GM23338 (cell line): ENCODE results near the gene IBTK. TPM values are rescaled to one million over a fixed set of nuclear protein-coding genes. Genes with fewer than 3 reads are reported as not detected.

Experiments used
- ATAC-seq: fragments of 200-7000 bp; cut with Tn5 transposase; 3 replicates; pipeline ENCODE4 v1.9.1; 2020
- DNase-seq: peaks from one replicate; pipeline ENCODE4 v3.0.0-alpha.2; 2015; ENCODE audit warnings: low spot score
- H2AFZ ChIP-seq: fragments of 200-600 bp; sonication (generic); 2 replicates; pipeline ENCODE4 v1.8.0; 2016; ENCODE audit warnings: antibody characterized with exemption, mild to moderate bottlenecking, moderate library complexity
- H3F3A ChIP-seq: fragments of 200-600 bp; sonication (generic); replicated peaks from 2 replicates; pipeline ENCODE4 v1.8.0; 2017; ENCODE audit warnings: antibody characterized with exemption, mixed run types, low read depth
- H3K27ac ChIP-seq: fragments of 200-600 bp; sonication (generic); 2 replicates; pipeline ENCODE4 v1.6.1; 2016; ENCODE audit warnings: low read depth
- H3K27me3 ChIP-seq: fragments of 200-600 bp; sonication (generic); 2 replicates; pipeline ENCODE4 v1.8.0; 2016; ENCODE audit warnings: mild to moderate bottlenecking, mixed run types, moderate library complexity; ENCODE audit not compliant: insufficient read depth
- H3K36me3 ChIP-seq: fragments of 200-600 bp; sonication (generic); 2 replicates; pipeline ENCODE4 v1.8.0; 2016; ENCODE audit warnings: mild to moderate bottlenecking; ENCODE audit not compliant: insufficient read depth
- H3K4me1 ChIP-seq: fragments of 200-600 bp; sonication (generic); 2 replicates; pipeline ENCODE4 v1.8.0; 2016; ENCODE audit warnings: mild to moderate bottlenecking, moderate library complexity; ENCODE audit not compliant: insufficient read depth
- H3K4me2 ChIP-seq: fragments of 200-600 bp; sonication (generic); 2 replicates; pipeline ENCODE4 v1.7.1; 2017; ENCODE audit warnings: mixed run types
- H3K4me3 ChIP-seq: fragments of 200-600 bp; sonication (generic); 2 replicates; pipeline ENCODE4 v1.6.1; 2016; ENCODE audit warnings: mixed run types
- H3K79me2 ChIP-seq: fragments of 200-600 bp; sonication (generic); replicated peaks from 2 replicates; pipeline ENCODE4 v1.8.0; 2017; ENCODE audit warnings: mild to moderate bottlenecking; ENCODE audit not compliant: insufficient read depth
- H3K9me2 ChIP-seq: fragments of 200-600 bp; sonication (generic); 2 replicates; pipeline ENCODE4 v1.8.0; 2017; ENCODE audit not compliant: insufficient read depth
- H4K20me1 ChIP-seq: fragments of 200-600 bp; sonication (generic); replicated peaks from 2 replicates; pipeline ENCODE4 v1.8.0; 2017; ENCODE audit warnings: mild to moderate bottlenecking; ENCODE audit not compliant: insufficient read depth
- H3K27ac Mint-ChIP-seq: 2 replicates; pipeline ENCODE4 v1.8.0; 2020; ENCODE audit warnings: inconsistent platforms, mild to moderate bottlenecking, moderate library complexity, mixed read lengths
- H3K27me3 Mint-ChIP-seq: 3 replicates; pipeline ENCODE4 v1.8.0; 2022; ENCODE audit warnings: low read depth, mild to moderate bottlenecking, moderate library complexity, mixed read lengths, inconsistent platforms; ENCODE audit not compliant: insufficient read depth, poor library complexity
- H3K36me3 Mint-ChIP-seq: 3 replicates; pipeline ENCODE4 v1.8.0; 2021; ENCODE audit warnings: low read depth, mild to moderate bottlenecking, inconsistent platforms, moderate library complexity, mixed read lengths
- H3K4me1 Mint-ChIP-seq: 3 replicates; pipeline ENCODE4 v1.8.0; 2020; ENCODE audit warnings: mild to moderate bottlenecking, inconsistent platforms, mixed read lengths
- H3K4me3 Mint-ChIP-seq: 3 replicates; pipeline ENCODE4 v1.8.0; 2021; ENCODE audit warnings: moderate library complexity, mild to moderate bottlenecking, inconsistent platforms, mixed read lengths
- H3K9me3 Mint-ChIP-seq: 3 replicates; pipeline ENCODE4 v1.8.0; 2020; ENCODE audit warnings: moderate library complexity, mild to moderate bottlenecking, inconsistent platforms, mixed read lengths
- CREB1 ChIP-seq: fragments of 250-450 bp; sonication (Bioruptor Pico); IDR thresholded peaks from 2 replicates; pipeline ENCODE4 v1.5.0; 2020; ENCODE audit warnings: low read depth, mild to moderate bottlenecking, moderate library complexity
- EZH2 ChIP-seq: fragments of 200-600 bp; sonication (generic); IDR thresholded peaks from one replicate; pipeline ENCODE4 v1.8.0; 2017; ENCODE audit warnings: antibody characterized with exemption, mild to moderate bottlenecking, low read depth; ENCODE audit not compliant: unreplicated experiment
- EZH2phosphoT487 ChIP-seq: fragments of 200-600 bp; sonication (generic); IDR thresholded peaks from one replicate; pipeline ENCODE4 v1.8.1; 2018; ENCODE audit warnings: antibody characterized with exemption; ENCODE audit not compliant: unreplicated experiment
- JUNB ChIP-seq: IDR thresholded peaks from one replicate; pipeline ENCODE4 v1.6.1; 2016; ENCODE audit warnings: antibody characterized with exemption; ENCODE audit not compliant: unreplicated experiment
- NANOG ChIP-seq: IDR thresholded peaks from 2 replicates; pipeline ENCODE4 v1.6.1; 2016; ENCODE audit warnings: antibody characterized with exemption, borderline replicate concordance
- POLR2AphosphoS5 ChIP-seq: IDR thresholded peaks from 2 replicates; pipeline ENCODE4 v1.6.1; 2016; ENCODE audit warnings: antibody characterized with exemption, low read depth
- STAT1 ChIP-seq: IDR thresholded peaks from one replicate; pipeline ENCODE4 v1.6.1; 2016; ENCODE audit warnings: antibody characterized with exemption; ENCODE audit not compliant: unreplicated experiment
- ZNF114 ChIP-seq: fragments of 250-450 bp; sonication (Bioruptor Pico); IDR thresholded peaks from 2 replicates; pipeline ENCODE4 v1.5.0; 2020; ENCODE audit warnings: mild to moderate bottlenecking, moderate library complexity
- ZNF331 ChIP-seq: fragments of 250-450 bp; sonication (Bioruptor Pico); IDR thresholded peaks from 2 replicates; pipeline ENCODE4 v1.5.0; 2020; ENCODE audit warnings: low read depth, mild to moderate bottlenecking, moderate library complexity
- polyA plus RNA-seq: library from polyadenylated mRNA; unstranded; fragments of >200 nt; fragmentation: Nextera tagmentation; extraction: Ambion mirVana; gene quantifications from 2 replicates; pipeline ENCODE4 v1.2.1, GENCODE V29; 2016
- total RNA-seq: library from RNA; depleted of rRNA; stranded (reverse); fragments of >200 nt; shearing (Covaris generic); gene quantifications from 2 replicates; pipeline ENCODE4 v1.2.3, GENCODE V29; 2014
- TF ChIP-seq, protein P1 (sequence below): IDR thresholded peaks from 2 replicates; pipeline ENCODE4 v1.6.1; 2016; ENCODE audit warnings: antibody characterized with exemption
- TF ChIP-seq, protein P2 (sequence below), 2 experiments: fragments of 200-600 bp in 1 of 2; sonication (generic) in 1 of 2; conservative IDR thresholded peaks; 2 replicates each; pipeline versions ENCODE4 v1.5.1 to v1.6.1; 2016 to 2017; ENCODE audit warnings: antibody characterized with exemption in 2 of 2, low read depth in 2 of 2, mild to moderate bottlenecking in 2 of 2, moderate library complexity in 1 of 2
- TF ChIP-seq, protein P3 (sequence below): IDR thresholded peaks from one replicate; pipeline ENCODE4 v1.6.1; 2018; ENCODE audit warnings: antibody characterized with exemption; ENCODE audit not compliant: unreplicated experiment

Gene IBTK
- total and polyA plus RNA-seq, 2 experiments from 2014 or later, result 16.0 to 28.7 TPM

DNA sequence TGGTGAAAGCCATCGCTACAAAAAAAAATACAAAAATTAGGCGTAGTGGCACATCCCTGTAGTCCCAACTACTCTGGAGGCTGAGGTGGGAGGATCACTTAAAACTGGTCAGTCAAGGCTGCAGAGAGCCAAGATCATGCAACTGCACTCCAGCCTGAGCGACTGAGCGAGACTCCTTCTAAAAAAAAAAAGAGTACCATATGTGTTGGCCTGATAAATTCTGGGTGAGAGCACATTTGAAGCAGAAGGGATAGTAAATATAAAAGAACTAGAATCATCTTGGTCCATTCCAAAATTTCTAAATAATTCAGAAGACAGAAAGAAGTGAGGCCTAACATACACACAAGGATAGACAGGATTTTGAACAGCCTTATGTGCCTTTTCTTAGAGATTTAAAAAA is 2.2 kb downstream of the IBTK start:
- Mint-ChIP-seq H3K4me3 (peak overlapping the region; percentile 97), H3K36me3 (peaks cover 24% of the 10 kb centered on the region), H3K27ac (no peak overlapping the region), H3K4me1 (peaks cover 34% of the 10 kb centered on the region), H3K9me3 (no peaks in the 10 kb centered on the region), H3K27me3 (peaks cover 4% of the 10 kb centered on the region)
- H3K4me3 ChIP-seq, result no peak overlapping the region
- peaks cover 28% of the 10 kb centered on the region for H3K4me1 ChIP-seq
- TF ChIP-seq EZH2 (no peak), NANOG (no peak), EZH2phosphoT487 (no peak), POLR2AphosphoS5 (no peak), STAT1 (no peak), ZNF114 (CRISPR knock-in tag) (no peak), JUNB (no peak), CREB1 (CRISPR knock-in tag) (no peak)
- TF ChIP-seq, protein P1, sequence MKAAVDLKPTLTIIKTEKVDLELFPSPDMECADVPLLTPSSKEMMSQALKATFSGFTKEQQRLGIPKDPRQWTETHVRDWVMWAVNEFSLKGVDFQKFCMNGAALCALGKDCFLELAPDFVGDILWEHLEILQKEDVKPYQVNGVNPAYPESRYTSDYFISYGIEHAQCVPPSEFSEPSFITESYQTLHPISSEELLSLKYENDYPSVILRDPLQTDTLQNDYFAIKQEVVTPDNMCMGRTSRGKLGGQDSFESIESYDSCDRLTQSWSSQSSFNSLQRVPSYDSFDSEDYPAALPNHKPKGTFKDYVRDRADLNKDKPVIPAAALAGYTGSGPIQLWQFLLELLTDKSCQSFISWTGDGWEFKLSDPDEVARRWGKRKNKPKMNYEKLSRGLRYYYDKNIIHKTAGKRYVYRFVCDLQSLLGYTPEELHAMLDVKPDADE, result no peak
- TF ChIP-seq, protein P2, sequence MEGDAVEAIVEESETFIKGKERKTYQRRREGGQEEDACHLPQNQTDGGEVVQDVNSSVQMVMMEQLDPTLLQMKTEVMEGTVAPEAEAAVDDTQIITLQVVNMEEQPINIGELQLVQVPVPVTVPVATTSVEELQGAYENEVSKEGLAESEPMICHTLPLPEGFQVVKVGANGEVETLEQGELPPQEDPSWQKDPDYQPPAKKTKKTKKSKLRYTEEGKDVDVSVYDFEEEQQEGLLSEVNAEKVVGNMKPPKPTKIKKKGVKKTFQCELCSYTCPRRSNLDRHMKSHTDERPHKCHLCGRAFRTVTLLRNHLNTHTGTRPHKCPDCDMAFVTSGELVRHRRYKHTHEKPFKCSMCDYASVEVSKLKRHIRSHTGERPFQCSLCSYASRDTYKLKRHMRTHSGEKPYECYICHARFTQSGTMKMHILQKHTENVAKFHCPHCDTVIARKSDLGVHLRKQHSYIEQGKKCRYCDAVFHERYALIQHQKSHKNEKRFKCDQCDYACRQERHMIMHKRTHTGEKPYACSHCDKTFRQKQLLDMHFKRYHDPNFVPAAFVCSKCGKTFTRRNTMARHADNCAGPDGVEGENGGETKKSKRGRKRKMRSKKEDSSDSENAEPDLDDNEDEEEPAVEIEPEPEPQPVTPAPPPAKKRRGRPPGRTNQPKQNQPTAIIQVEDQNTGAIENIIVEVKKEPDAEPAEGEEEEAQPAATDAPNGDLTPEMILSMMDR (conservative IDR thresholded peaks at IDR 0.05; ENCODE audit: low read depth in 2 of 2), result no peak
- H3K9me2 ChIP-seq, result no peaks in the 10 kb centered on the region
- no peak overlapping the region for H2AFZ ChIP-seq
- H4K20me1 ChIP-seq, result peaks cover 4% of the 10 kb centered on the region
- no peak overlapping the region for H3K4me2 ChIP-seq
- no peaks in the 10 kb centered on the region for H3K27me3 ChIP-seq
- H3F3A ChIP-seq, result no peaks in the 10 kb centered on the region; the same call in 1 of the 2 replicates
- ATAC-seq (no peak), DNase-seq (no peak)
- H3K36me3 ChIP-seq, result no peaks in the 10 kb centered on the region
- H3K27ac ChIP-seq, result no peak overlapping the region
- H3K79me2 ChIP-seq, result peaks cover 67% of the 10 kb centered on the region

DNA sequence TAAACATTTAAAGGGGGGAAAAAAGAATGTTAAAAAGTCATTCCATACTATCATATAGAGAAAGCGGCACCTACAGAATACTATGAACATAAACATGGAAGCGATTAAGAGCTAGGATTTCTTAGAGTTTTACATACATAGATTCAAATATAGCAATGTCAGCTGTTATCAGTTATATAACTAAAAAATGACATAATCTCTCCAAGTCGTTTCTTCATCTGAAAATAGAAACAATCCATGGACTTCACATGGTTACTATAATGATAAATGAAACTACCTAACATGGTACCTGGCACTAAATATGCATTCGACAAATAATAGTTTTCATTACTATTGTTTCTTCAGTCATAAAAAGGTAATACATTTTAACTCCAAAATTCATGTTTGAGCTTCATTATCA is 3.7 kb downstream of the IBTK start:
- TF ChIP-seq EZH2, result no peak
- TF ChIP-seq, protein P2 (conservative IDR thresholded peaks at IDR 0.05; ENCODE audit: low read depth in 2 of 2), result no peak
- TF ChIP-seq ZNF114 (CRISPR knock-in tag), result no peak
- no peak for TF ChIP-seq NANOG
- TF ChIP-seq, protein P3, sequence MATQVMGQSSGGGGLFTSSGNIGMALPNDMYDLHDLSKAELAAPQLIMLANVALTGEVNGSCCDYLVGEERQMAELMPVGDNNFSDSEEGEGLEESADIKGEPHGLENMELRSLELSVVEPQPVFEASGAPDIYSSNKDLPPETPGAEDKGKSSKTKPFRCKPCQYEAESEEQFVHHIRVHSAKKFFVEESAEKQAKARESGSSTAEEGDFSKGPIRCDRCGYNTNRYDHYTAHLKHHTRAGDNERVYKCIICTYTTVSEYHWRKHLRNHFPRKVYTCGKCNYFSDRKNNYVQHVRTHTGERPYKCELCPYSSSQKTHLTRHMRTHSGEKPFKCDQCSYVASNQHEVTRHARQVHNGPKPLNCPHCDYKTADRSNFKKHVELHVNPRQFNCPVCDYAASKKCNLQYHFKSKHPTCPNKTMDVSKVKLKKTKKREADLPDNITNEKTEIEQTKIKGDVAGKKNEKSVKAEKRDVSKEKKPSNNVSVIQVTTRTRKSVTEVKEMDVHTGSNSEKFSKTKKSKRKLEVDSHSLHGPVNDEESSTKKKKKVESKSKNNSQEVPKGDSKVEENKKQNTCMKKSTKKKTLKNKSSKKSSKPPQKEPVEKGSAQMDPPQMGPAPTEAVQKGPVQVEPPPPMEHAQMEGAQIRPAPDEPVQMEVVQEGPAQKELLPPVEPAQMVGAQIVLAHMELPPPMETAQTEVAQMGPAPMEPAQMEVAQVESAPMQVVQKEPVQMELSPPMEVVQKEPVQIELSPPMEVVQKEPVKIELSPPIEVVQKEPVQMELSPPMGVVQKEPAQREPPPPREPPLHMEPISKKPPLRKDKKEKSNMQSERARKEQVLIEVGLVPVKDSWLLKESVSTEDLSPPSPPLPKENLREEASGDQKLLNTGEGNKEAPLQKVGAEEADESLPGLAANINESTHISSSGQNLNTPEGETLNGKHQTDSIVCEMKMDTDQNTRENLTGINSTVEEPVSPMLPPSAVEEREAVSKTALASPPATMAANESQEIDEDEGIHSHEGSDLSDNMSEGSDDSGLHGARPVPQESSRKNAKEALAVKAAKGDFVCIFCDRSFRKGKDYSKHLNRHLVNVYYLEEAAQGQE, result no peak
- TF ChIP-seq, protein P1, result no peak
- TF ChIP-seq EZH2phosphoT487, result no peak
- no peak for TF ChIP-seq POLR2AphosphoS5
- no peak for TF ChIP-seq ZNF331
- no peak for TF ChIP-seq STAT1
- H3K9me2 ChIP-seq, result no peaks in the 10 kb centered on the region
- peaks cover 2% of the 10 kb centered on the region for H3K27me3 Mint-ChIP-seq
- H2AFZ ChIP-seq, result no peak overlapping the region
- no peak overlapping the region for H3K27ac ChIP-seq
- no peaks in the 10 kb centered on the region; the same call in 1 of the 2 replicates for H3F3A ChIP-seq
- H3K4me1 ChIP-seq, result peaks cover 28% of the 10 kb centered on the region
- ATAC-seq (no peak), DNase-seq (no peak)
- no peak overlapping the region for H3K4me3 Mint-ChIP-seq
- peaks cover 5% of the 10 kb centered on the region; the same call in 1 of the 2 replicates for H3K36me3 ChIP-seq
- no peak overlapping the region for H3K4me2 ChIP-seq
- no peaks in the 10 kb centered on the region for H3K27me3 ChIP-seq
- no peak overlapping the region for H3K4me3 ChIP-seq
- no peak overlapping the region for H3K27ac Mint-ChIP-seq
- peaks cover 34% of the 10 kb centered on the region for H3K4me1 Mint-ChIP-seq
- H3K9me3 Mint-ChIP-seq, result no peaks in the 10 kb centered on the region
- H3K36me3 Mint-ChIP-seq, result peaks cover 34% of the 10 kb centered on the region
- H4K20me1 ChIP-seq, result peaks cover 4% of the 10 kb centered on the region
- H3K79me2 ChIP-seq, result peaks cover 82% of the 10 kb centered on the region
